DND-41 (cell line): ENCODE measurements around the gene EEF1AKMT1.

Source experiments
- ATAC-seq: fragments of 200-7000 bp; cut with Tn5 transposase; 3 replicates; pipeline ENCODE4 v1.9.1; 2021; ENCODE audit warnings: low read depth; ENCODE audit not compliant: insufficient read depth
- DNase-seq: peaks from one replicate; pipeline ENCODE4 v3.0.0-alpha.2; 2020
- H2AFZ ChIP-seq: 2 replicates; pipeline ENCODE4 v1.6.0; 2012; ENCODE audit warnings: low read depth, low read length
- H3K27ac ChIP-seq: 2 replicates; pipeline ENCODE4 v1.5.1; 2012; ENCODE audit warnings: low read length, inconsistent platforms
- H3K27me3 ChIP-seq: fragments of 200-600 bp; sonication (generic); 2 replicates; pipeline ENCODE4 v1.6.0; 2012; ENCODE audit warnings: low read length, mild to moderate bottlenecking, inconsistent platforms; ENCODE audit not compliant: insufficient read depth, poor library complexity
- H3K36me3 ChIP-seq: 2 replicates; pipeline ENCODE4 v1.5.1; 2012; ENCODE audit warnings: low read length, inconsistent platforms; ENCODE audit not compliant: insufficient read depth
- H3K4me1 ChIP-seq: 2 replicates; pipeline ENCODE4 v1.5.1; 2012; ENCODE audit warnings: mild to moderate bottlenecking, low read length; ENCODE audit not compliant: insufficient read depth
- H3K4me2 ChIP-seq: 2 replicates; pipeline ENCODE4 v1.6.0; 2012; ENCODE audit warnings: mild to moderate bottlenecking, moderate library complexity, low read length, inconsistent platforms; ENCODE audit not compliant: insufficient read depth
- H3K4me3 ChIP-seq, 2 experiments: fragments of 200-600 bp in 1 of 2; shearing (Covaris generic) in 1 of 2; 2 replicates each; pipeline ENCODE4 v1.5.1; 2012 to 2016; ENCODE audit warnings: inconsistent platforms in 2 of 2, low read length in 2 of 2, mild to moderate bottlenecking in 2 of 2, low read depth in 1 of 2, moderate library complexity in 1 of 2
- H3K79me2 ChIP-seq: 2 replicates; pipeline ENCODE4 v1.6.0; 2012; ENCODE audit warnings: low read length, inconsistent platforms; ENCODE audit not compliant: insufficient read depth
- H3K9ac ChIP-seq: 2 replicates; pipeline ENCODE4 v1.6.0; 2012; ENCODE audit warnings: low read depth, mild to moderate bottlenecking, inconsistent platforms, low read length, moderate library complexity
- H3K9me3 ChIP-seq: 2 replicates; pipeline ENCODE4 v1.5.1; 2012; ENCODE audit warnings: low read length, moderate library complexity, mild to moderate bottlenecking, inconsistent platforms; ENCODE audit not compliant: insufficient read depth, severe bottlenecking
- H4K20me1 ChIP-seq: 2 replicates; pipeline ENCODE4 v1.6.0; 2012; ENCODE audit warnings: low read length; ENCODE audit not compliant: insufficient read depth
- EZH2 ChIP-seq: IDR thresholded peaks from 3 replicates; pipeline ENCODE4 v1.6.1; 2012; ENCODE audit warnings: borderline replicate concordance, low read depth, mild to moderate bottlenecking, moderate library complexity, low read length, inconsistent platforms; ENCODE audit not compliant: severe bottlenecking
- TF ChIP-seq, protein P1 (sequence below): IDR thresholded peaks from 2 replicates; pipeline ENCODE4 v1.5.1; 2012; ENCODE audit warnings: borderline replicate concordance, low read length, moderate library complexity, mild to moderate bottlenecking; ENCODE audit not compliant: poor library complexity, severe bottlenecking; ENCODE audit errors: extremely low read depth

EEF1AKMT1 gene

DNA sequence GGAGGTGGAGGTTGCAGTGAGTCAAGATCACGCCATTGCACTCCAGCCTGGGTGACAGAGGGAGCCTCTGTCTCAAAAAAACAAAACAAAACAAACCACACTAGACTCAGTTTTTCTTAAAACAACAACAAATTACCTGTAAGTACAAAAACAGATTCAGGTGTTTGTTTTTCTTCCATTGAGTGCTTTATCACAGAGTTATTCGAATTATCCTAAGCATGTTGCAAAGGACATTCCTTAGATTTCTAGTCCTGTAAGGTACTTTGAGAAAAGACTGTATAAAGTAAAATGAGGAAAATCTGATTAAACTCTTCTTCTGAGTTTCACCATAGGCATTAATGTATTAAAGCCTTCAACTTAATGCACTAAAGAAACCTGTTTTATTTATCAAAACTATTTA is 2.2 kb upstream of the EEF1AKMT1 start:
- Histone ChIP-seq H3K27ac (no peak overlapping the region), H3K9me3 (peaks cover 2% of the 10 kb centered on the region), H3K4me2 (no peak overlapping the region), H3K27me3 (no peaks in the 10 kb centered on the region), H2AFZ (no peak overlapping the region), H4K20me1 (no peaks in the 10 kb centered on the region), H3K4me1 (peaks cover 26% of the 10 kb centered on the region), H3K9ac (no peak overlapping the region), H3K4me3 (no peak overlapping the region), H3K79me2 (peaks cover 25% of the 10 kb centered on the region), H3K36me3 (peaks cover 11% of the 10 kb centered on the region)
- ATAC-seq (no peak), DNase-seq (no peak)
- TF ChIP-seq EZH2, result no peak
- TF ChIP-seq, protein P1, sequence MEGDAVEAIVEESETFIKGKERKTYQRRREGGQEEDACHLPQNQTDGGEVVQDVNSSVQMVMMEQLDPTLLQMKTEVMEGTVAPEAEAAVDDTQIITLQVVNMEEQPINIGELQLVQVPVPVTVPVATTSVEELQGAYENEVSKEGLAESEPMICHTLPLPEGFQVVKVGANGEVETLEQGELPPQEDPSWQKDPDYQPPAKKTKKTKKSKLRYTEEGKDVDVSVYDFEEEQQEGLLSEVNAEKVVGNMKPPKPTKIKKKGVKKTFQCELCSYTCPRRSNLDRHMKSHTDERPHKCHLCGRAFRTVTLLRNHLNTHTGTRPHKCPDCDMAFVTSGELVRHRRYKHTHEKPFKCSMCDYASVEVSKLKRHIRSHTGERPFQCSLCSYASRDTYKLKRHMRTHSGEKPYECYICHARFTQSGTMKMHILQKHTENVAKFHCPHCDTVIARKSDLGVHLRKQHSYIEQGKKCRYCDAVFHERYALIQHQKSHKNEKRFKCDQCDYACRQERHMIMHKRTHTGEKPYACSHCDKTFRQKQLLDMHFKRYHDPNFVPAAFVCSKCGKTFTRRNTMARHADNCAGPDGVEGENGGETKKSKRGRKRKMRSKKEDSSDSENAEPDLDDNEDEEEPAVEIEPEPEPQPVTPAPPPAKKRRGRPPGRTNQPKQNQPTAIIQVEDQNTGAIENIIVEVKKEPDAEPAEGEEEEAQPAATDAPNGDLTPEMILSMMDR, result no peak

DNA sequence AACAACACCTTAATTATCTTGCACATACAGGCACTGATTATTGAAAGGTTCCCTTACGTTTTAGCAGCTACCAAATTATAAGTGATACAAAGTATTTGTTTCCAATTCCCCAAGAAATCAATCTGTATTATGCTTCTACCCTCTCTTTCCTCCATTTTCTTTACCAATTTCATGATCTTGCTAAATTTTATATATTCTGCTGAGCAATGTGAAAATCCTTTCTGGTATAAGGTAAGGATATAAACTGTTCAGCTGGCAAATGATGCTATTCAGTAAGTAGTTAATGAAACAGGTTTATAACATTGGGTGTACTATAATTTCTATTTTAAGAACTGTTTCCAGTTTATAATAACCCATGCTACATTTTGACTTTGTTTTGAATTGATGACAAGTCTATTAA is 985 bp upstream of the EEF1AKMT1 start:
- Histone ChIP-seq H3K79me2 (peaks cover 31% of the 10 kb centered on the region), H3K9ac (no peak overlapping the region), H3K27me3 (no peaks in the 10 kb centered on the region), H2AFZ (peak overlapping the region; percentile 98), H3K9me3 (peaks cover 8% of the 10 kb centered on the region), H4K20me1 (no peaks in the 10 kb centered on the region), H3K4me1 (peaks cover 26% of the 10 kb centered on the region), H3K27ac (no peak overlapping the region; the same call in 1 of the 2 replicates), H3K4me3 (no peak overlapping the region), H3K4me2 (peak overlapping the region; percentile 79; the same call in 1 of the 2 replicates), H3K36me3 (peaks cover 19% of the 10 kb centered on the region)
- TF ChIP-seq, protein P1, result no peak
- no peak for TF ChIP-seq EZH2
- no peak for DNase-seq
- no peak for ATAC-seq

DNA sequence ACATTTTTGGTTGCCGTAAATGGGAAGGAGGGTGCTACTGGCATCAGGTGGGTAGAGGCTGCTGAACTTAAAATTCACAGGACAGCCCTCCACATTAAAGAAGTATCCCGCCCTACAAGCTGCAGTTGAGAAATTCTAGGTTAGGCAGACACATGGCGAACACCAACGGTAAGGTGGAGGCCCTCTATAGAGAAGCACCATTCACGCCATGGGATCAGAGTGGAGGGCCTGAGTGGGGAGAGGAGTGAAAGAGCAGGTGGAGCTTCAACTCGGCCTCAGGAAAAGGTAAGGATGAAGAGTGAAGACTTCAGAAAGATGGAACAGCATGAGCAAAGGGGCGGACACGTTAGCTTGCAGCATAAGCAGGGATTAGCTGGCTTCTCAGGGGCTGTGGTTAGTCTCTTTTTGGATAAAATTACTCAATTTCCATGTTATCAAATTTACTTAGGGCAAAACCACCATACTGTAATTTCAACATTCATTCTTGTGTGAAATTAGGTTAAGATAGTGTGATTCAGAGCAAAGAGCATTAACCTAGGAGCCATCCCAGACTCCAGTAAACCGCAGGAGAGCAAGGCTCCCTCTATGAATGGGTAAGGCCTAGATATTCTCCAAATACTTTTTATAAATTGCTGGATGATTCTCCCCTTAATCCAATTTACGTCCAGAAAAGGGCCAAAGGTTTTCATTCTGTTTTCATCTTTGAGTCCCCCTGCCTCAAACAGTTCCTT is 1.2 kb downstream of the EEF1AKMT1 start:
- H2AFZ ChIP-seq, result peak overlapping the region; percentile 98
- peak overlapping the region; percentile 79 for H3K4me2 ChIP-seq
- peaks cover 8% of the 10 kb centered on the region for H3K9me3 ChIP-seq
- peak overlapping the region; percentile 97 for H3K9ac ChIP-seq
- peak overlapping the region; percentile 100 for H3K27ac ChIP-seq
- DNase-seq, result no peak
- no peak for ATAC-seq
- H3K4me3 ChIP-seq, result peak overlapping the region; percentile 83 to 94; a peak in 3 of 4 replicates
- no peaks in the 10 kb centered on the region for H3K27me3 ChIP-seq
- peaks cover 26% of the 10 kb centered on the region for H3K4me1 ChIP-seq
- peaks cover 31% of the 10 kb centered on the region for H3K79me2 ChIP-seq
- no peaks in the 10 kb centered on the region for H4K20me1 ChIP-seq
- no peak for TF ChIP-seq EZH2
- TF ChIP-seq, protein P1, result no peak
- H3K36me3 ChIP-seq, result peaks cover 19% of the 10 kb centered on the region
